Measurements from ENCODE around the gene PLEKHA8. TPM values are rescaled to one million over a fixed set of nuclear protein-coding genes. Genes with fewer than 3 reads are reported as not detected.

Gene PLEKHA8
- total and polyA plus RNA-seq, 2 of the 8 experiments (the other 6 are each of a cell fraction or from before 2014, with no cell fraction given): 10.7 to 44.0 TPM

GRCh38 chr7:30088362-30088761 lies 60.1 kb downstream of the PLEKHA8 start (continued):
- TF ChIP-seq CHD7 (IDR thresholded peaks at IDR 0.05; ENCODE audit: insufficient replicate concordance, low read length): peak; percentile 90
